OCI-LY1 (cell line): Measurements from ENCODE around the gene RTRAF.

Experiments
- H2AFZ ChIP-seq: fragments of 200-600 bp; sonication (generic), shearing (Covaris generic); 2 replicates; pipeline ENCODE4 v1.6.0; 2014; ENCODE audit warnings: antibody characterized with exemption, mild to moderate bottlenecking, low read length
- H3F3A ChIP-seq: fragments of 200-600 bp; sonication (generic), shearing (Covaris generic); 2 replicates; pipeline ENCODE4 v1.6.0; 2014; ENCODE audit warnings: mild to moderate bottlenecking, antibody characterized with exemption, low read length, moderate library complexity; ENCODE audit not compliant: insufficient read depth
- H3K27ac ChIP-seq: fragments of 200-600 bp; sonication (generic); 2 replicates; pipeline ENCODE4 v1.5.1; 2014; ENCODE audit warnings: low read length, mixed run types, mild to moderate bottlenecking, low read depth; ENCODE audit not compliant: poor library complexity, severe bottlenecking
- H3K27me3 ChIP-seq: fragments of 200-600 bp; sonication (generic); 2 replicates; pipeline ENCODE4 v1.6.0; 2014; ENCODE audit warnings: antibody characterized with exemption, mild to moderate bottlenecking, low read length, moderate library complexity; ENCODE audit not compliant: insufficient read depth
- H3K36me3 ChIP-seq: fragments of 200-600 bp; sonication (generic); 2 replicates; pipeline ENCODE4 v1.6.1; 2014; ENCODE audit warnings: mild to moderate bottlenecking, antibody characterized with exemption, low read length, moderate library complexity, mixed read lengths; ENCODE audit not compliant: insufficient read depth
- H3K4me1 ChIP-seq: fragments of 200-600 bp; sonication (generic); 2 replicates; pipeline ENCODE4 v1.5.1; 2014; ENCODE audit warnings: mild to moderate bottlenecking, low read length, moderate library complexity; ENCODE audit not compliant: insufficient read depth, severe bottlenecking
- H3K4me2 ChIP-seq: fragments of 200-600 bp; sonication (generic), shearing (Covaris generic); 2 replicates; pipeline ENCODE4 v1.6.1; 2014; ENCODE audit warnings: low read length
- H3K4me3 ChIP-seq: fragments of 200-600 bp; sonication (generic); 2 replicates; pipeline ENCODE4 v1.5.1; 2014; ENCODE audit warnings: low read length, low read depth, mild to moderate bottlenecking, mixed read lengths; ENCODE audit not compliant: poor library complexity, severe bottlenecking
- H3K79me2 ChIP-seq: fragments of 200-600 bp; shearing (Covaris generic); 2 replicates; pipeline ENCODE4 v1.6.1; 2016; ENCODE audit warnings: mixed run types, low read length, mixed read lengths; ENCODE audit not compliant: insufficient read depth
- H3K9ac ChIP-seq: fragments of 200-600 bp; sonication (generic), shearing (Covaris generic); 2 replicates; pipeline ENCODE4 v1.6.1; 2014; ENCODE audit warnings: mild to moderate bottlenecking, low read length, mixed read lengths
- H3K9me2 ChIP-seq: fragments of 200-600 bp; sonication (generic), shearing (Covaris generic); 2 replicates; pipeline ENCODE4 v1.6.1; 2014; ENCODE audit warnings: low read depth, mild to moderate bottlenecking, low read length, mixed read lengths
- H3K9me3 ChIP-seq: fragments of 200-600 bp; shearing (Covaris generic); 2 replicates; pipeline ENCODE4 v1.6.1; 2014; ENCODE audit warnings: low read length, mixed read lengths
- H4K20me1 ChIP-seq: fragments of 200-600 bp; sonication (generic), shearing (Covaris generic); 2 replicates; pipeline ENCODE4 v1.6.0; 2016; ENCODE audit warnings: mild to moderate bottlenecking, low read length; ENCODE audit not compliant: insufficient read depth
- EZH2 ChIP-seq: fragments of 200-600 bp; sonication (generic), shearing (Covaris generic); IDR thresholded peaks from 2 replicates; pipeline ENCODE4 v1.8.0; 2017; ENCODE audit warnings: borderline replicate concordance, mixed run types, mild to moderate bottlenecking, antibody characterized with exemption, low read length, moderate library complexity, mixed read lengths
- TF ChIP-seq, protein P1 (sequence below): fragments of 200-600 bp; sonication (generic), shearing (Covaris generic); IDR thresholded peaks from 2 replicates; pipeline ENCODE4 v1.5.1; 2017; ENCODE audit warnings: mild to moderate bottlenecking, antibody characterized with exemption, low read length, moderate library complexity, mixed read lengths

RTRAF gene

DNA sequence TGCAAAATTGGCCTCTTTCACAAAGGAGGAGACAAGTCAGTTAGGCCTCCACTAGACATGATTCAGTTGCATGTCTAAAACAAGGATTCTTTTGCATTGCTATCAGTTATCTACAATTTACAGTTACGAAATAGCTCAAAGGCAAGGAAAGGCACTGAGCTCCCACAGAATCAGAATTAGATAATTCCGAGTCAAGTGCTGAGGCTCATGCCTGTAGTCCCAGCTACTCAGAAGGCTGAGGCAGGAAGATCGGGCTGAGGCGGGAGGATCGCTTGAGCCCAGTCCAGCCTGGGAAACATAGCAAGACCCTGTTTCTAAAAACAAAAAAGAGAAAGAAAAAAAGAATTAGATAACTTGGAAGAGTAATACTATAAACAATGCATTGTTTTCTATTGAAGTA is 12.3 kb upstream of the RTRAF start:
- no peaks in the 10 kb centered on the region for H3K27me3 ChIP-seq
- no peaks in the 10 kb centered on the region for H3K79me2 ChIP-seq
- H2AFZ ChIP-seq = no peak overlapping the region
- H3K9me2 ChIP-seq = no peaks in the 10 kb centered on the region
- H3K27ac ChIP-seq = no peak overlapping the region
- no peaks in the 10 kb centered on the region for H4K20me1 ChIP-seq
- no peaks in the 10 kb centered on the region for H3K9me3 ChIP-seq
- H3K4me2 ChIP-seq = no peak overlapping the region
- no peaks in the 10 kb centered on the region for H3K4me1 ChIP-seq
- no peak overlapping the region for H3K4me3 ChIP-seq
- no peak for TF ChIP-seq EZH2
- TF ChIP-seq, protein P1, sequence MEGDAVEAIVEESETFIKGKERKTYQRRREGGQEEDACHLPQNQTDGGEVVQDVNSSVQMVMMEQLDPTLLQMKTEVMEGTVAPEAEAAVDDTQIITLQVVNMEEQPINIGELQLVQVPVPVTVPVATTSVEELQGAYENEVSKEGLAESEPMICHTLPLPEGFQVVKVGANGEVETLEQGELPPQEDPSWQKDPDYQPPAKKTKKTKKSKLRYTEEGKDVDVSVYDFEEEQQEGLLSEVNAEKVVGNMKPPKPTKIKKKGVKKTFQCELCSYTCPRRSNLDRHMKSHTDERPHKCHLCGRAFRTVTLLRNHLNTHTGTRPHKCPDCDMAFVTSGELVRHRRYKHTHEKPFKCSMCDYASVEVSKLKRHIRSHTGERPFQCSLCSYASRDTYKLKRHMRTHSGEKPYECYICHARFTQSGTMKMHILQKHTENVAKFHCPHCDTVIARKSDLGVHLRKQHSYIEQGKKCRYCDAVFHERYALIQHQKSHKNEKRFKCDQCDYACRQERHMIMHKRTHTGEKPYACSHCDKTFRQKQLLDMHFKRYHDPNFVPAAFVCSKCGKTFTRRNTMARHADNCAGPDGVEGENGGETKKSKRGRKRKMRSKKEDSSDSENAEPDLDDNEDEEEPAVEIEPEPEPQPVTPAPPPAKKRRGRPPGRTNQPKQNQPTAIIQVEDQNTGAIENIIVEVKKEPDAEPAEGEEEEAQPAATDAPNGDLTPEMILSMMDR = no peak
- no peaks in the 10 kb centered on the region for H3F3A ChIP-seq
- H3K36me3 ChIP-seq = no peaks in the 10 kb centered on the region
- H3K9ac ChIP-seq = no peak overlapping the region

DNA sequence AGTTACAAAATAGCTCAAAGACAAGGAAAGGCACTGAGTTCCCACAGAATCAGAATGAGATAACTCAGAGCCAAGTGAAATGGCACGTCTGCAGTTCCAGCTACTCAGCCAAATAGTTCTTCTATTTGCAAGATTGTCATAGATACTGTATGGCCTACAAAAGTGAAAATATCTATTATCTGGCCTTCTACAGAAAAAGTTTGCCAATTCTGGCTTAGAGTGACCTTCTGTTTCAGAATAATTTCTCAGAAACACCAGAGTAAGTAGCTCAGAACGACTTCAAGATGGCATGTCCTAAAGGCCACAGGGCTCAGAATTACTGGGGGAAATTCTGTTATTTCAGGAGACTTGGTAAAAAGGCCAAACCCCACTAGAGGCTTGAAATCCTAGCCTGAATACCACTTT is 10.7 kb upstream of the RTRAF start:
- Histone ChIP-seq H3K4me1 (no peaks in the 10 kb centered on the region), H3K9me2 (no peaks in the 10 kb centered on the region), H3K36me3 (no peaks in the 10 kb centered on the region), H3K4me2 (no peak overlapping the region), H3K27ac (no peak overlapping the region), H3K9me3 (no peaks in the 10 kb centered on the region), H3K4me3 (no peak overlapping the region), H2AFZ (no peak overlapping the region), H3F3A (no peaks in the 10 kb centered on the region), H4K20me1 (no peaks in the 10 kb centered on the region), H3K27me3 (no peaks in the 10 kb centered on the region), H3K79me2 (no peaks in the 10 kb centered on the region), H3K9ac (no peak overlapping the region)
- TF ChIP-seq, protein P1 = no peak
- no peak for TF ChIP-seq EZH2

DNA sequence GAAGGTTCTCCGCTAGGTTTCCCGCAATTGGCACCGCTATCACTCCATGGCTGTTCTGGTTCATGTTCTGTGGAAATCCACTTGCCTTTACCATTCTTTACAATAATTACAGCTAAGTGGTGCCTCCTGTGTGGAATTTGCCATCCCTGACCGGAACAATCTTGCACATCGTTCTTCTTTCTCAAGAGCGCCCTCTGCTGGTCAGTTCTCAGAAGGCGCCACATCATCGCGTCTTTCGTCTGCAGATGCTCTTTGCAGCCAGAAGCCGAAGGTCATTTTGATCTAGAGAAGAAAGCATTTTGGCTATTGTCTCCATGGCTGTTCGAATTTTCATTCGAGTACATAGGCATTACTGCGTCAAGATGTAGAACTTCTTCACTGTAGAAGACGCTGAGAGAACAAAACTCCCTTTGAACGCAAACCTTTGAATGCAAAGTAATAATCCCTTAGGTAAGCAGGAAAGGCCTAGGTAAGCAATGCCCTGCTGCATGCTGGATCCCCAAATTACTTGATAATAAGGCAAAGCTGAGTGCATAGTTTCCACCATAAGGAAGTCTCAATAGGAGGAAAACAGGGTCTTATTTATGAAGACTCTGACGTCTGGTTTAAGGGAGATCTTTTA is 10.1 kb upstream of the RTRAF start:
- TF ChIP-seq, protein P1 = peak; percentile 94
- TF ChIP-seq EZH2 = no peak
- no peaks in the 10 kb centered on the region for H3K36me3 ChIP-seq
- H3K4me3 ChIP-seq = no peak overlapping the region
- H3F3A ChIP-seq = no peaks in the 10 kb centered on the region
- no peaks in the 10 kb centered on the region for H3K79me2 ChIP-seq
- no peak overlapping the region for H2AFZ ChIP-seq
- no peak overlapping the region for H3K27ac ChIP-seq
- no peaks in the 10 kb centered on the region for H3K27me3 ChIP-seq
- no peaks in the 10 kb centered on the region for H3K4me1 ChIP-seq
- H4K20me1 ChIP-seq = no peaks in the 10 kb centered on the region
- no peaks in the 10 kb centered on the region for H3K9me2 ChIP-seq
- H3K9me3 ChIP-seq = no peaks in the 10 kb centered on the region
- no peak overlapping the region for H3K4me2 ChIP-seq
- H3K9ac ChIP-seq = no peak overlapping the region
